Fibroblast of lung (primary cell): ENCODE data around the gene MACROD2.

ENCODE experiments used
- CTCF ChIP-seq, 2 donors: IDR thresholded peaks in 1 of 2; conservative IDR thresholded peaks in 1 of 2; 1 replicate in 1 of 2; 2 replicates in 1 of 2; pipeline ENCODE4 v1.5.1; 2011 to 2012; ENCODE audit warnings: low read length in 2 of 2, control low read depth in 1 of 2, inconsistent platforms in 1 of 2, low read depth in 1 of 2, mild to moderate bottlenecking in 1 of 2
- EZH2 ChIP-seq: IDR thresholded peaks from 2 replicates; pipeline ENCODE4 v1.5.1; 2012; ENCODE audit warnings: low read length, control low read depth, mild to moderate bottlenecking; ENCODE audit errors: missing control alignments

GRCh38 chr20:14853079-14853478 lies 857.8 kb downstream of the MACROD2 start:
- TF ChIP-seq CTCF (conservative IDR thresholded peaks at IDR 0.05 in 1 of 2, IDR thresholded peaks at IDR 0.05 in 1 of 2; ENCODE audit: low read depth in 1 of 2, low read length in 2 of 2) (no peak), EZH2 (no peak)
